Naive thymus-derived CD4-positive, alpha-beta T cell (primary cell): Measurements from ENCODE around the gene PRPF31. TPM values are rescaled to one million over a fixed set of nuclear protein-coding genes. Genes with fewer than 3 reads are reported as not detected.
"Not testable (repeated sequence)": the region's sequence is repeated elsewhere in the genome, so short reads cannot be mapped to it uniquely, and the experiment has no call there.

Source experiments
- ATAC-seq: fragments of 150-1000 bp; cut with Tn5 transposase; 2 replicates; pipeline ENCODE4 v1.10.0; 2021; ENCODE audit warnings: mild to moderate bottlenecking, moderate library complexity
- CTCF ChIA-PET: fragments of 350-600 bp; sonication (Branson Sonifier 250); formaldehyde crosslinking; loops from one replicate; lab custom pipeline; 2021; ENCODE audit warnings: antibody characterized with exemption; lab: Charles Lee
- POLR2A ChIA-PET: fragments of 350-600 bp; sonication (Branson Sonifier 250); formaldehyde crosslinking; loops from one replicate; lab custom pipeline; 2021; ENCODE audit warnings: antibody characterized with exemption, inconsistent platforms; lab: Charles Lee
- DNase-seq, 9 donors: peaks; one replicate each; pipeline versions ENCODE4 v3.0.0 to v3.0.0-alpha.2; 2020 to 2022; ENCODE audit warnings: mixed read lengths in 1 of 9
- H3K27ac ChIP-seq: one replicate; pipeline ENCODE4 v1.7.0; 2013; ENCODE audit warnings: mild to moderate bottlenecking, low read depth, low read length, moderate library complexity
- H3K27me3 ChIP-seq, 2 donors: one replicate each; pipeline ENCODE4 v1.7.0; 2013; ENCODE audit warnings: low read length in 2 of 2, mild to moderate bottlenecking in 2 of 2, moderate library complexity in 2 of 2; ENCODE audit not compliant: control insufficient read depth in 2 of 2, insufficient read depth in 2 of 2
- H3K36me3 ChIP-seq, 3 experiments: 1 replicate in 2 of 3; 2 replicates in 1 of 3; pipeline ENCODE4 v1.7.0; 2013; ENCODE audit warnings: low read length in 3 of 3, mild to moderate bottlenecking in 3 of 3, moderate library complexity in 1 of 3; ENCODE audit not compliant: insufficient read depth in 3 of 3, control insufficient read depth in 2 of 3
- H3K4me1 ChIP-seq, 2 donors: one replicate each; pipeline ENCODE4 v1.7.0; 2013; ENCODE audit warnings: low read length in 2 of 2, mild to moderate bottlenecking in 2 of 2, moderate library complexity in 1 of 2; ENCODE audit not compliant: control insufficient read depth in 2 of 2, insufficient read depth in 2 of 2
- H3K4me3 ChIP-seq: 2 replicates; pipeline ENCODE4 v1.7.0; 2013; ENCODE audit warnings: mild to moderate bottlenecking, low read length
- H3K9me3 ChIP-seq, 3 experiments: 1 replicate in 2 of 3; 2 replicates in 1 of 3; pipeline ENCODE4 v1.7.0; 2013; ENCODE audit warnings: low read length in 3 of 3; ENCODE audit not compliant: control insufficient read depth in 2 of 3
- H3K27ac Mint-ChIP-seq, 9 donors: one replicate each; pipeline ENCODE4 v1.8.0; 2020 to 2022; ENCODE audit warnings: mixed read lengths in 9 of 9, mild to moderate bottlenecking in 8 of 9, moderate library complexity in 5 of 9, inconsistent platforms in 2 of 9
- H3K27me3 Mint-ChIP-seq, 5 donors: one replicate each; pipeline ENCODE4 v1.8.0; 2021 to 2022; ENCODE audit warnings: mixed read lengths in 5 of 5, mild to moderate bottlenecking in 1 of 5
- H3K36me3 Mint-ChIP-seq, 5 donors: one replicate each; pipeline ENCODE4 v1.8.0; 2020 to 2022; ENCODE audit warnings: mixed read lengths in 5 of 5, mild to moderate bottlenecking in 3 of 5, inconsistent platforms in 1 of 5
- H3K4me1 Mint-ChIP-seq, 7 donors: one replicate each; pipeline ENCODE4 v1.8.0; 2020 to 2022; ENCODE audit warnings: mixed read lengths in 7 of 7, mild to moderate bottlenecking in 3 of 7, inconsistent platforms in 1 of 7
- H3K4me3 Mint-ChIP-seq, 10 donors: one replicate each; pipeline ENCODE4 v1.8.0; 2020 to 2022; ENCODE audit warnings: mild to moderate bottlenecking in 10 of 10, mixed read lengths in 10 of 10, moderate library complexity in 6 of 10, inconsistent platforms in 2 of 10
- H3K9me3 Mint-ChIP-seq, 11 donors: one replicate each; pipeline ENCODE4 v1.8.0; 2020 to 2022; ENCODE audit warnings: mixed read lengths in 11 of 11, mild to moderate bottlenecking in 4 of 11, inconsistent platforms in 1 of 11, moderate library complexity in 1 of 11
- intact Hi-C, 2 donors: fragments of 100-400 bp; cut with micrococcal nuclease; formaldehyde crosslinking; loops; one replicate each; pipeline ENCODE4 v1.15.1; 2023
- polyA plus RNA-seq, 2 donors: library from polyadenylated mRNA; unstranded; fragments of 300-500 nt; fragmentation: Illumina TruSeq; gene quantifications; one replicate each; pipeline ENCODE4 v1.2.3, GENCODE V29; 2021
- total RNA-seq, 6 experiments: library from RNA in 5 of 6; stranded (reverse) in 5 of 6; gene quantifications; 1 replicate in 5 of 6; 2 replicates in 1 of 6; pipeline ENCODE4 v1.2.3 and lab custom pipeline; 2021 to 2026

Gene PRPF31
- total and polyA plus RNA-seq, 7 experiments from 2014 or later, result 51.8 to 87.4 (median 74.8) TPM

- Histone ChIP-seq H3K9me3 (no peaks in the 10 kb centered on the region), H3K4me3 (no peak overlapping the region), H3K27me3 (no peaks in the 10 kb centered on the region), H3K36me3 (no peaks in the 10 kb centered on the region), H3K27ac (no peak overlapping the region), H3K4me1 (peaks cover 4 to 9% of the 10 kb centered on the region in 2 donors)
- CTCF ChIA-PET, result interaction anchor here (1.5 to 3.5 kb wide), 3 partner anchors 33 to 65 kb away, joined by 5 to 12 read pairs (median 5); partner anchors contain the start of gene CNOT3
- ATAC-seq (no peak), DNase-seq (no peak)
- intact Hi-C loops, result loop anchor here (2.0 to 10.0 kb wide), 2 partner anchors 222 to 1486 kb away; partner anchors contain the start of gene U2AF2 (in 1 of the 2)
- no peaks in the 10 kb centered on the region for H3K27me3 Mint-ChIP-seq
- no peak overlapping the region for H3K27ac Mint-ChIP-seq
- H3K4me1 Mint-ChIP-seq, result peaks cover 6 to 19% (median 11%) of the 10 kb centered on the region in 7 donors
- POLR2A ChIA-PET, result interaction anchor here (0.8 to 3.0 kb wide), 2 partner anchors 10 to 20 kb away, joined by 4 to 7 read pairs; partner anchors contain the start of genes LENG1 and MBOAT7
- H3K4me3 Mint-ChIP-seq, result no peak overlapping the region
- H3K36me3 Mint-ChIP-seq, result no peaks in the 10 kb centered on the region
- no peaks in the 10 kb centered on the region for H3K9me3 Mint-ChIP-seq
These were observed 53.7 kb downstream of the PRPF31 start for GRCh38 chr19:54169149-54169740.

- DNase-seq, result not testable (repeated sequence)
These were observed 56.3 kb downstream of the PRPF31 start for GRCh38 chr19:54171736-54172431.

GRCh38 chr19:54172471-54173358 is 57.2 kb downstream of the PRPF31 start, which contains the start of gene TMC4:
Gene TMC4 (minus strand): TSS chr19:54173160. CDS start chr19:54173117, 43 bp downstream.
- intact Hi-C loops, result no loop called here
- Histone ChIP-seq H3K4me3 (no peak within 1 kb of the TSS), H3K27ac (no peak within 1 kb of the TSS), H3K4me1 (peaks cover 3 to 4% of the 10 kb centered on the region in 2 donors), H3K36me3 (peaks cover 0 to 6% (median 0%) of the 10 kb centered on the region in 3 experiments), H3K27me3 (no peaks in the 10 kb centered on the region), H3K9me3 (no peaks in the 10 kb centered on the region)
- no peak for DNase-seq
- Mint-ChIP-seq H3K27me3 (no peaks in the 10 kb centered on the region), H3K9me3 (no peaks in the 10 kb centered on the region), H3K36me3 (peaks cover 0 to 4% (median 0%) of the 10 kb centered on the region in 5 donors), H3K4me3 (no peak within 1 kb of the TSS), H3K27ac (no peak within 1 kb of the TSS), H3K4me1 (peaks cover 0 to 7% (median 5%) of the 10 kb centered on the region in 7 donors)
- ChIA-PET CTCF (interaction anchor here (1.0 to 1.1 kb wide), 2 partner anchors 58 to 94 kb away, joined by 4 to 7 read pairs; no protein-coding TSS in a partner anchor), POLR2A (interaction anchor here (1.0 to 2.4 kb wide), 5 partner anchors 14 to 28 kb away, joined by 4 to 9 read pairs (median 6); partner anchors contain the start of genes LENG1, MBOAT7, RPS9 and TSEN34)
- no peak for ATAC-seq

More at GRCh38 chr19:54171736-54172431, 56.3 kb downstream of the PRPF31 start:
- H3K9me3 Mint-ChIP-seq, H3K4me1 Mint-ChIP-seq, H3K4me3 ChIP-seq, H3K27ac ChIP-seq, CTCF ChIA-PET, H3K36me3 Mint-ChIP-seq, ATAC-seq, H3K27me3 ChIP-seq, H3K4me3 Mint-ChIP-seq, H3K9me3 ChIP-seq, intact Hi-C loops, H3K4me1 ChIP-seq, H3K27me3 Mint-ChIP-seq, H3K27ac Mint-ChIP-seq, H3K36me3 ChIP-seq: not testable (repeated sequence)
- POLR2A ChIA-PET, result interaction anchor here (0.6 to 2.4 kb wide), 3 partner anchors 17 to 198 kb away, joined by 4 to 9 read pairs (median 4); partner anchors contain the start of genes MBOAT7 and RPS9

GRCh38 chr19:54173359-54173699 is 57.8 kb downstream of the PRPF31 start:
- Histone ChIP-seq H3K4me3 (no peak overlapping the region), H3K27me3 (no peaks in the 10 kb centered on the region), H3K9me3 (no peaks in the 10 kb centered on the region), H3K4me1 (peaks cover 2% of the 10 kb centered on the region in 2 donors), H3K36me3 (peaks cover 0 to 8% (median 0%) of the 10 kb centered on the region in 3 experiments), H3K27ac (no peak overlapping the region)
- intact Hi-C loops, result no loop called here
- CTCF ChIA-PET, result interaction anchor here (1.0 to 1.1 kb wide), 2 partner anchors 58 to 93 kb away, joined by 4 to 7 read pairs; no protein-coding TSS in a partner anchor
- Mint-ChIP-seq H3K4me3 (no peak overlapping the region), H3K27ac (no peak overlapping the region), H3K9me3 (no peaks in the 10 kb centered on the region), H3K36me3 (peaks cover 0 to 8% (median 3%) of the 10 kb centered on the region in 5 donors), H3K27me3 (no peaks in the 10 kb centered on the region), H3K4me1 (peaks cover 0 to 7% (median 2%) of the 10 kb centered on the region in 7 donors)
- POLR2A ChIA-PET, result interaction anchor here (1.5 to 2.2 kb wide), 3 partner anchors 14 to 18 kb away, joined by 4 to 7 read pairs (median 6); partner anchors contain the start of genes LENG1 and TSEN34
- ATAC-seq (no peak), DNase-seq (no peak)

- intact Hi-C loops, result no loop called here
- Mint-ChIP-seq H3K9me3 (no peaks in the 10 kb centered on the region), H3K4me1 (peaks cover 0 to 7% (median 0%) of the 10 kb centered on the region in 7 donors), H3K27me3 (no peaks in the 10 kb centered on the region), H3K36me3 (peaks cover 0 to 14% (median 5%) of the 10 kb centered on the region in 5 donors), H3K4me3 (no peak overlapping the region), H3K27ac (peak overlapping the region in 1 of 9 donors; percentile 18)
- ATAC-seq, result no peak
- Histone ChIP-seq H3K4me1 (no peaks in the 10 kb centered on the region), H3K27ac (no peak overlapping the region), H3K27me3 (no peaks in the 10 kb centered on the region), H3K9me3 (no peaks in the 10 kb centered on the region), H3K4me3 (no peak overlapping the region), H3K36me3 (peaks cover 0 to 10% (median 0%) of the 10 kb centered on the region in 3 experiments)
- ChIA-PET CTCF (interaction anchor here (1.0 to 1.1 kb wide), 2 partner anchors 57 to 92 kb away, joined by 4 to 7 read pairs; no protein-coding TSS in a partner anchor), POLR2A (interaction anchor here (0.6 to 2.2 kb wide), 4 partner anchors 13 to 17 kb away, joined by 4 to 7 read pairs (median 5); partner anchors contain the start of genes LENG1 and TSEN34)
- DNase-seq, result no peak
These were observed 58.6 kb downstream of the PRPF31 start for GRCh38 chr19:54173951-54174834.
